Mesodermal cell (in vitro differentiated cells): ENCODE results near the gene ZNF74.

ENCODE experiments used
- H3K27ac ChIP-seq: 2 replicates; pipeline ENCODE4 v1.7.0; 2013; ENCODE audit warnings: mild to moderate bottlenecking, low read depth, low read length, moderate library complexity; ENCODE audit not compliant: severe bottlenecking
- H3K36me3 ChIP-seq: 2 replicates; pipeline ENCODE4 v1.7.1; 2013; ENCODE audit warnings: mild to moderate bottlenecking, low read length, moderate library complexity; ENCODE audit not compliant: control insufficient read depth, insufficient read depth
- H3K4me1 ChIP-seq: one replicate; pipeline ENCODE4 v1.7.1; 2013; ENCODE audit warnings: mild to moderate bottlenecking, low read length; ENCODE audit not compliant: insufficient read depth, control insufficient read depth, poor library complexity, severe bottlenecking
- H3K4me3 ChIP-seq: 2 replicates; pipeline ENCODE4 v1.7.0; 2013; ENCODE audit warnings: low read length, control low read depth, mild to moderate bottlenecking; ENCODE audit not compliant: insufficient read depth, poor library complexity, severe bottlenecking; ENCODE audit errors: extremely low read depth
- H3K9me3 ChIP-seq: 2 replicates; pipeline ENCODE4 v1.7.1; 2013; ENCODE audit warnings: mild to moderate bottlenecking, low read length, moderate library complexity; ENCODE audit not compliant: control insufficient read depth
- WGBS, 2 experiments: methylation state at CpG; one replicate each; pipeline ENCODE4 v1.1.5; 2013; ENCODE audit warnings: missing lambda C conversion rate in 2 of 2; ENCODE audit not compliant: insufficient coverage in 2 of 2; 5-methylcytosine and 5-hydroxymethylcytosine counted together

ZNF74 gene

GRCh38 chr22:20433686-20434241 is 39.8 kb downstream of the ZNF74 start:
- no peaks in the 10 kb centered on the region for H3K9me3 ChIP-seq
- H3K27ac ChIP-seq = no peak overlapping the region
- H3K36me3 ChIP-seq = peaks cover 19% of the 10 kb centered on the region
- 91 to 97% methylated on average over 4 of the region's 4 CpGs for WGBS, 2 experiments
- peaks cover 17% of the 10 kb centered on the region for H3K4me1 ChIP-seq
- H3K4me3 ChIP-seq = no peak overlapping the region

GRCh38 chr22:20434264-20434751 is 40.4 kb downstream of the ZNF74 start:
- Histone ChIP-seq H3K4me1 (peaks cover 19% of the 10 kb centered on the region), H3K9me3 (no peaks in the 10 kb centered on the region), H3K4me3 (no peak overlapping the region), H3K27ac (no peak overlapping the region), H3K36me3 (peaks cover 14% of the 10 kb centered on the region)
- WGBS, 2 experiments = 89 to 96% methylated on average over 12 of the region's 12 CpGs

- 88 to 97% methylated on average over 2 to 3 of the region's 3 CpGs for WGBS, 2 experiments
- no peak overlapping the region for H3K4me3 ChIP-seq
- no peak overlapping the region for H3K27ac ChIP-seq
- peaks cover 9% of the 10 kb centered on the region for H3K36me3 ChIP-seq
- H3K9me3 ChIP-seq = no peaks in the 10 kb centered on the region
- peaks cover 15% of the 10 kb centered on the region for H3K4me1 ChIP-seq
These were observed 40.8 kb downstream of the ZNF74 start for GRCh38 chr22:20434773-20435172.

- Histone ChIP-seq H3K36me3 (peaks cover 3% of the 10 kb centered on the region), H3K27ac (no peak overlapping the region), H3K4me1 (peaks cover 13% of the 10 kb centered on the region), H3K4me3 (peak overlapping the region; percentile 77), H3K9me3 (no peaks in the 10 kb centered on the region)
- 63 to 79% methylated on average over 7 to 11 of the region's 11 CpGs for WGBS, 2 experiments
These were observed 41.7 kb downstream of the ZNF74 start for GRCh38 chr22:20435436-20436306.

GRCh38 chr22:20436307-20436767 is 42.4 kb downstream of the ZNF74 start:
- Histone ChIP-seq H3K9me3 (no peaks in the 10 kb centered on the region), H3K4me3 (peak overlapping the region; percentile 77), H3K36me3 (peaks cover 3% of the 10 kb centered on the region), H3K27ac (peak overlapping the region; percentile 23), H3K4me1 (peaks cover 9% of the 10 kb centered on the region)
- WGBS, 2 experiments = 0 to 1% methylated on average over 49 to 51 of the region's 56 CpGs

- Histone ChIP-seq H3K4me3 (peak overlapping the region; percentile 77), H3K4me1 (peaks cover 8% of the 10 kb centered on the region), H3K27ac (peak overlapping the region; percentile 57), H3K9me3 (no peaks in the 10 kb centered on the region), H3K36me3 (peaks cover 3% of the 10 kb centered on the region)
- WGBS, 2 experiments = 1% methylated on average over 38 to 59 of the region's 61 CpGs
These were observed 43.0 kb downstream of the ZNF74 start for GRCh38 chr22:20436768-20437612.

GRCh38 chr22:20437613-20438426 is 43.9 kb downstream of the ZNF74 start, which contains the start of gene SCARF2:
SCARF2 (minus strand) TSS chr22:20437825; CDS start chr22:20437754, 71 bp downstream.
- 1 to 2% methylated on average over 34 to 72 of the region's 95 CpGs for WGBS, 2 experiments
- Histone ChIP-seq H3K36me3 (peaks cover 3% of the 10 kb centered on the region), H3K4me1 (peaks cover 8% of the 10 kb centered on the region), H3K4me3 (peak within 1 kb of the TSS; percentile 77), H3K9me3 (no peaks in the 10 kb centered on the region), H3K27ac (peak within 1 kb of the TSS; percentile 57)

- peaks cover 8% of the 10 kb centered on the region for H3K4me1 ChIP-seq
- H3K9me3 ChIP-seq = no peaks in the 10 kb centered on the region
- peak overlapping the region; percentile 77 for H3K4me3 ChIP-seq
- WGBS, 2 experiments = 25 to 30% methylated on average over 6 of the region's 6 CpGs
- no peak overlapping the region for H3K27ac ChIP-seq
- H3K36me3 ChIP-seq = peaks cover 3% of the 10 kb centered on the region
These were observed 44.4 kb downstream of the ZNF74 start for GRCh38 chr22:20438427-20438677.

GRCh38 chr22:20438678-20439492 is 44.9 kb downstream of the ZNF74 start:
- Histone ChIP-seq H3K4me3 (peak overlapping the region; percentile 77), H3K4me1 (peaks cover 8% of the 10 kb centered on the region), H3K27ac (no peak overlapping the region), H3K36me3 (peaks cover under 1% of the 10 kb centered on the region), H3K9me3 (no peaks in the 10 kb centered on the region)
- WGBS, 2 experiments = 69 to 74% methylated on average over 7 to 13 of the region's 13 CpGs
